MCF 10A (cell line): Measurements from ENCODE around the gene SSC5D. TPM values are rescaled to one million over a fixed set of nuclear protein-coding genes. Genes with fewer than 3 reads are reported as not detected.

Experiments used
- BruUV-seq: library from RNA; stranded (reverse); fragments of 400-500 nt; replicated peaks from 2 replicates; lab custom pipeline; 2021; lab: Mats Ljungman, UMichigan
- CTCF ChIA-PET: fragments of 300-600 bp; sonication (Branson Sonifier 250); formaldehyde crosslinking; extraction: SDS; loops from one replicate; lab custom pipeline; 2021; ENCODE audit warnings: antibody characterized with exemption, inconsistent platforms; lab: Yijun Ruan, JAX
- POLR2A ChIA-PET: fragments of 300-600, 350-650 bp; sonication (Branson Sonifier 250); formaldehyde crosslinking; extraction: SDS; loops from one replicate; lab custom pipeline; 2020; ENCODE audit warnings: antibody characterized with exemption, inconsistent platforms; lab: Yijun Ruan, JAX
- DNase-seq: peaks from one replicate; pipeline ENCODE4 v3.0.0-alpha.2; 2018; ENCODE audit not compliant: unreplicated experiment
- H3K27ac Mint-ChIP-seq: one replicate; pipeline ENCODE4 v1.8.0; 2022; ENCODE audit warnings: mild to moderate bottlenecking, low read depth, mixed read lengths; ENCODE audit not compliant: unreplicated experiment
- H3K27me3 Mint-ChIP-seq: one replicate; pipeline ENCODE4 v1.8.0; 2022; ENCODE audit warnings: mixed read lengths; ENCODE audit not compliant: insufficient read depth, unreplicated experiment
- H3K36me3 Mint-ChIP-seq: one replicate; pipeline ENCODE4 v1.8.0; 2022; ENCODE audit warnings: mild to moderate bottlenecking, moderate library complexity, mixed read lengths; ENCODE audit not compliant: insufficient read depth, unreplicated experiment
- H3K4me1 Mint-ChIP-seq: one replicate; pipeline ENCODE4 v1.8.0; 2022; ENCODE audit warnings: mixed read lengths; ENCODE audit not compliant: insufficient read depth, unreplicated experiment
- H3K4me3 Mint-ChIP-seq: one replicate; pipeline ENCODE4 v1.8.0; 2022; ENCODE audit warnings: mild to moderate bottlenecking, moderate library complexity, mixed read lengths; ENCODE audit not compliant: unreplicated experiment
- H3K9me3 Mint-ChIP-seq: one replicate; pipeline ENCODE4 v1.8.0; 2022; ENCODE audit warnings: mixed read lengths; ENCODE audit not compliant: unreplicated experiment
- intact Hi-C: fragments of 100-400 bp; cut with micrococcal nuclease; formaldehyde crosslinking; loops from 2 replicates; pipeline ENCODE4 v1.14.1; 2022
- total RNA-seq: library from RNA; stranded (reverse); gene quantifications from 2 replicates; pipeline ENCODE4 v1.2.3, GENCODE V29; 2022
- TF ChIP-seq, protein P1 (sequence below): fragments of 200-600 bp; IDR thresholded peaks from one replicate; pipeline ENCODE4 v1.8.0; 2022; ENCODE audit warnings: antibody characterized with exemption, mild to moderate bottlenecking; ENCODE audit not compliant: unreplicated experiment

SSC5D gene
- total RNA-seq, 1 experiment from 2014 or later, result 0.33 TPM

DNA sequence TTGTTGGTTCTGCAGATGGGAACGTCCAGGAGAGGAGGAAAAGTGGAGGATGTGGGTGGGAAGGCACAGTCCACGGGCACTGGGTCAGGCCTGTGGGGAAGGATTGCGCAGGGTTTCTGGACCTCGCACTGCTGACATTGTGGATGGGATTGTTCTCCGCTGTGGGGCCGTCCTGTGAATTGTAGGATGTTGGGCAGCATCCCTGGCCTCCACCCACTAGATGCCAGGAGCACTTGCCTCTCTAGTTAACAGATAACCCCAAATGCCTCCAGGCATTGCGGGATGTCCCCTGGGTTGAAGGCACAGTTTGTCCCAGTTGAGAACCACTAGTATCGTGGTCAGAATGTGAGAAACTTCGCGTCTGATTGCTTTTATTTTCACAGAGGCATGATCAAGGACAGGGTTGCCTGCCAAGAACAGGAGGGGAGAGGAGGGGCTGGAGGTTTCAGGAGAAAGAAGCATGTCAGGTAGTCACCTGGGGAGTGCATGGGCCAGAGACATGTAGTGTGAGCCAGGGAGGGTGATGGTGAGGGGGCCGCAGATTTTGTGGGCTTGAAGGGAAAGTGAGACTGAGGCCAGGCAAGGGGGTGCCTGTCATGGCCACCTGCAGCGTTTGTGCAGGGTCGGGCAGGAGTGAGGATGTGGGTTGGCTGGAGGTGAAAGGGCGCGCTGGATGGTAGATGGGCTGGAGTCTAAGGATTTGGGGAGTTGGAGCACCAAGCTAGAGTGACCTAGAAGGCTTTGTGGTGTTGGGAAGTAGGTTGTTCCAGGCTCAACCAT, 8.6 kb upstream of the SSC5D start:
- DNase-seq, result no peak
- POLR2A ChIA-PET, result interaction anchor here (0.7 kb wide), 1 partner anchor 21 kb away, joined by 5 read pairs; no protein-coding TSS in a partner anchor
- intact Hi-C loops, result no loop called here
- TF ChIP-seq, protein P1, sequence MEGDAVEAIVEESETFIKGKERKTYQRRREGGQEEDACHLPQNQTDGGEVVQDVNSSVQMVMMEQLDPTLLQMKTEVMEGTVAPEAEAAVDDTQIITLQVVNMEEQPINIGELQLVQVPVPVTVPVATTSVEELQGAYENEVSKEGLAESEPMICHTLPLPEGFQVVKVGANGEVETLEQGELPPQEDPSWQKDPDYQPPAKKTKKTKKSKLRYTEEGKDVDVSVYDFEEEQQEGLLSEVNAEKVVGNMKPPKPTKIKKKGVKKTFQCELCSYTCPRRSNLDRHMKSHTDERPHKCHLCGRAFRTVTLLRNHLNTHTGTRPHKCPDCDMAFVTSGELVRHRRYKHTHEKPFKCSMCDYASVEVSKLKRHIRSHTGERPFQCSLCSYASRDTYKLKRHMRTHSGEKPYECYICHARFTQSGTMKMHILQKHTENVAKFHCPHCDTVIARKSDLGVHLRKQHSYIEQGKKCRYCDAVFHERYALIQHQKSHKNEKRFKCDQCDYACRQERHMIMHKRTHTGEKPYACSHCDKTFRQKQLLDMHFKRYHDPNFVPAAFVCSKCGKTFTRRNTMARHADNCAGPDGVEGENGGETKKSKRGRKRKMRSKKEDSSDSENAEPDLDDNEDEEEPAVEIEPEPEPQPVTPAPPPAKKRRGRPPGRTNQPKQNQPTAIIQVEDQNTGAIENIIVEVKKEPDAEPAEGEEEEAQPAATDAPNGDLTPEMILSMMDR, result no peak
- peaks cover 33% of the 10 kb centered on the region for H3K4me1 Mint-ChIP-seq
- CTCF ChIA-PET, result interaction anchor here (0.6 to 1.8 kb wide), 5 partner anchors 12 to 1017 kb away, joined by 3 to 9 read pairs (median 5); partner anchors contain the start of gene ZNF865
- no peak overlapping the region for H3K27ac Mint-ChIP-seq
- no peaks in the 10 kb centered on the region for H3K27me3 Mint-ChIP-seq
- no TSS peak for BruUV-seq
- no peaks in the 10 kb centered on the region for H3K36me3 Mint-ChIP-seq
- no peaks in the 10 kb centered on the region for H3K9me3 Mint-ChIP-seq
- no peak overlapping the region for H3K4me3 Mint-ChIP-seq

DNA sequence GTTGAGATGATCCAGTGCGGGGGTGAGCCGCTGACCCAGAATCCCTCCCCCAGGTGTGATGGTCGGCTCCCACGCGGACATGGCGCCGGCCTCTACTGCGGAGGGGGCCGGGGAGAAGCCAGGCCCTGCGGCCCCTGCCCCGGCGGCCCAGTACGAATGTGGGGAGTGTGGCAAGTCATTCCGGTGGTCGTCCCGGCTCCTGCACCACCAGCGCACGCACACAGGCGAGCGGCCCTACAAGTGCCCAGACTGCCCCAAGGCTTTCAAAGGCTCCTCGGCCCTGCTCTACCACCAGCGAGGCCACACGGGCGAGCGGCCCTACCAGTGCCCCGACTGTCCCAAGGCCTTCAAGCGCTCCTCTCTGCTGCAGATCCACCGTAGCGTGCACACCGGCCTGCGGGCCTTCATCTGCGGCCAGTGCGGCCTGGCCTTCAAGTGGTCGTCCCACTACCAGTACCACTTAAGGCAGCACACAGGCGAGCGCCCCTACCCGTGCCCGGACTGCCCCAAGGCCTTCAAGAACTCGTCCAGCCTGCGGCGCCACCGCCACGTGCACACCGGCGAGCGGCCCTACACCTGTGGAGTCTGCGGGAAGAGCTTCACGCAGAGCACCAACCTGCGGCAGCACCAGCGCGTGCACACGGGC, 7.0 kb upstream of the SSC5D start:
- Mint-ChIP-seq H3K36me3 (no peaks in the 10 kb centered on the region), H3K27ac (no peak overlapping the region), H3K4me1 (peaks cover 31% of the 10 kb centered on the region), H3K9me3 (no peaks in the 10 kb centered on the region), H3K27me3 (no peaks in the 10 kb centered on the region), H3K4me3 (no peak overlapping the region)
- TF ChIP-seq, protein P1, result no peak
- intact Hi-C loops, result no loop called here
- DNase-seq, result no peak
- ChIA-PET CTCF (interaction anchor here (0.6 kb wide), 2 partner anchors 14 to 990 kb away, joined by 3 read pairs; no protein-coding TSS in a partner anchor), POLR2A (no interaction called here)
- BruUV-seq, result no TSS peak

DNA sequence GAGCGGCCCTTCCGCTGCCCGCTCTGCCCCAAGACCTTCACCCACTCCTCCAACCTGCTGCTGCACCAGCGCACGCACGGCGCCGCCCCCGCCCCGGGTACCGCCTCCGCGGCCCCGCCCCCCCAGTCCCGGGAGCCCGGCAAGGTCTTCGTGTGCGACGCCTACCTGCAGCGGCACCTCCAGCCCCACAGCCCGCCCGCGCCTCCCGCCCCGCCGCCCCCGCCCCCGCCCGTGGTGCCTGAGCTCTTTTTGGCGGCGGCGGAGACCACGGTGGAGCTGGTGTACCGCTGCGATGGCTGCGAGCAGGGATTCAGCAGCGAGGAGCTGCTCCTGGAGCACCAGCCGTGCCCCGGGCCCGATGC, 6.5 kb upstream of the SSC5D start:
- TF ChIP-seq, protein P1, result no peak
- Mint-ChIP-seq H3K36me3 (no peaks in the 10 kb centered on the region), H3K4me3 (no peak overlapping the region), H3K4me1 (peaks cover 32% of the 10 kb centered on the region), H3K9me3 (no peaks in the 10 kb centered on the region), H3K27ac (no peak overlapping the region), H3K27me3 (no peaks in the 10 kb centered on the region)
- intact Hi-C loops, result no loop called here
- no peak for DNase-seq
- no TSS peak for BruUV-seq
- POLR2A ChIA-PET, result no interaction called here
- CTCF ChIA-PET, result interaction anchor here (0.6 kb wide), 2 partner anchors 14 to 990 kb away, joined by 3 read pairs; no protein-coding TSS in a partner anchor
